ENCODE measurements around the gene HOMER3. TPM values are rescaled to one million over a fixed set of nuclear protein-coding genes. Genes with fewer than 3 reads are reported as not detected.

Gene HOMER3
- total and polyA plus RNA-seq, 2 experiments from 2014 or later = 47.0 to 62.7 TPM

GRCh38 chr19:18931316-18932162 is 9.5 kb downstream of the HOMER3 start:
- H3K4me1 ChIP-seq (ENCODE audit: low read depth) = no peaks in the 10 kb centered on the region
- no peak for DNase-seq (ENCODE audit: low read depth in 1 of 2, low spot score in 1 of 2)
- no peaks in the 10 kb centered on the region for H3K9me3 ChIP-seq (ENCODE audit: low read depth)
- H3K27ac ChIP-seq = no peak overlapping the region
- peaks cover 9% of the 10 kb centered on the region for H3K36me3 ChIP-seq
- no peaks in the 10 kb centered on the region for H3K27me3 ChIP-seq
- TF ChIP-seq CTCF (IDR thresholded peaks at IDR 0.05; ENCODE audit: low read depth, low read length) = no peak
- H3K4me3 ChIP-seq = no peak overlapping the region

DNA sequence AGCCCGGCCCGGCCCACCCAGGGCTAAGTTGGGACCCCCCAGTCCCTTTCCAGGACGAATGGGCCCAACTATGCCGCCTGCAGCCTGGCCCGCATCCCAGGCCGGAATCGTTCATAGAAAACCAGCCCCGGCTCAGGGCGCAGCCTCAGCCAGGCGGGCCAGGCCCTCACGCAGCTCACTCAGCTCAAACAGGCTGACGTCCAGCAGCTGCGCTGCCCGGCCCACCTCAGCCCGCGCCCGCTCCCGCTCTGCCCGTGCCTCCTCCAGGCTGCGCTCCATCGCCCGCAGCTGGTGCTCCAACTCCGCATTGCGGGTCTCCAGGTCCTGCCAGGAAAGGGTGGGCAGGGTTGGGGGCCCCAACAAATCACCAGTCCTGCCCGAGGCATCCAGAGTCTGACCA is 11.7 kb downstream of the HOMER3 start:
- Histone ChIP-seq H3K4me1 (ENCODE audit: low read depth) (no peaks in the 10 kb centered on the region), H3K9me3 (ENCODE audit: low read depth) (no peaks in the 10 kb centered on the region), H3K27me3 (no peaks in the 10 kb centered on the region), H3K27ac (no peak overlapping the region), H3K4me3 (no peak overlapping the region), H3K36me3 (peaks cover 16% of the 10 kb centered on the region)
- no peak for DNase-seq (ENCODE audit: low read depth in 1 of 2, low spot score in 1 of 2)
- TF ChIP-seq CTCF (IDR thresholded peaks at IDR 0.05; ENCODE audit: low read depth, low read length) = no peak

GRCh38 chr19:18928018-18928805 is 12.8 kb downstream of the HOMER3 start:
- Histone ChIP-seq H3K4me1 (ENCODE audit: low read depth) (no peaks in the 10 kb centered on the region), H3K9me3 (ENCODE audit: low read depth) (no peaks in the 10 kb centered on the region), H3K27ac (no peak overlapping the region), H3K36me3 (peaks cover 12% of the 10 kb centered on the region), H3K27me3 (no peaks in the 10 kb centered on the region), H3K4me3 (no peak overlapping the region)
- DNase-seq (ENCODE audit: low read depth in 1 of 2, low spot score in 1 of 2) = no peak
- TF ChIP-seq CTCF (IDR thresholded peaks at IDR 0.05; ENCODE audit: low read depth, low read length) = no peak

DNA sequence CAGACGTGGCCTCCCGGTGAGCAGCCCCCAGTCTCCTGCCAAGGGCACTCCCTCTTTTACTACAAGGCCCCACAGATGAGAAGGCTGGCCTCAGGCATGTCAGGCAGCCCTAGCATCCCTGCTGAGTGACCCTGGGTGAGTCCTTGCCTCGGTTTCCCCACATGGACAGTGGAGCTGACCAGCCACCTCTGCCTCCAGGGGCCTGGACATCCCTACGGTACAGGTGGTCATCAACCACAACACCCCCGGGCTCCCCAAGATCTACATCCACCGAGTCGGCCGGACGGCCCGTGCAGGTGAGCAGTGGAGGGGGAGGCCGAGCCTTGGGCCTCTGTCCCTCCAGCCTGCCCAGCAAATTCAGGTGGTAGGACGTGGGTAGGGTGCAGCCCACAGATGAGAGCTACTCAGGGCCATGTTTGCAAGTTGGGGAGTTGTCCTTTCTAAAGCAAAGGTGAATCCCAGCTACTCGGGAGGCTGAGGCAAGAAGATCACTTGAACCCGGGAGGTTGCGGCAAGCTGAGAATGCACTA is 16.3 kb downstream of the HOMER3 start:
- H3K27me3 ChIP-seq = no peaks in the 10 kb centered on the region
- DNase-seq (ENCODE audit: low read depth in 1 of 2, low spot score in 1 of 2) = no peak
- no peak overlapping the region for H3K27ac ChIP-seq
- peaks cover 17% of the 10 kb centered on the region for H3K36me3 ChIP-seq
- H3K4me3 ChIP-seq = no peak overlapping the region
- no peaks in the 10 kb centered on the region for H3K4me1 ChIP-seq (ENCODE audit: low read depth)
- TF ChIP-seq CTCF (IDR thresholded peaks at IDR 0.05; ENCODE audit: low read depth, low read length) = no peak
- no peaks in the 10 kb centered on the region for H3K9me3 ChIP-seq (ENCODE audit: low read depth)

- Histone ChIP-seq H3K36me3 (peaks cover 13% of the 10 kb centered on the region), H3K4me1 (ENCODE audit: low read depth) (peaks cover 4% of the 10 kb centered on the region), H3K9me3 (ENCODE audit: low read depth) (no peaks in the 10 kb centered on the region), H3K27me3 (no peaks in the 10 kb centered on the region), H3K4me3 (no peak overlapping the region), H3K27ac (no peak overlapping the region)
- no peak for DNase-seq (ENCODE audit: low read depth in 1 of 2, low spot score in 1 of 2)
- no peak for TF ChIP-seq CTCF (IDR thresholded peaks at IDR 0.05; ENCODE audit: low read depth, low read length)
These were observed 18.6 kb downstream of the HOMER3 start for GRCh38 chr19:18922228-18922985.
